GM12878 (cell line): ENCODE results near the gene BMP7.

Experiments
- BHLHE40 ChIP-seq, 2 experiments: fragments of 450-650 bp in 1 of 2; IDR thresholded peaks; 2 replicates each; pipeline ENCODE4 v1.6.1; 2011 to 2017; ENCODE audit warnings: low read depth in 2 of 2, borderline replicate concordance in 1 of 2, improper control_type of control experiment in 1 of 2, low read length in 1 of 2, mild to moderate bottlenecking in 1 of 2
- GABPA ChIP-seq: IDR thresholded peaks from 2 replicates; pipeline ENCODE4 v1.6.1; 2014; ENCODE audit warnings: antibody characterized with exemption, low read depth, mild to moderate bottlenecking, inconsistent platforms
- GATAD2B ChIP-seq: fragments of 450-650 bp; conservative IDR thresholded peaks from 2 replicates; pipeline ENCODE4 v1.6.1; 2017; ENCODE audit warnings: low read depth, mild to moderate bottlenecking, moderate library complexity
- NFIC ChIP-seq: IDR thresholded peaks from 2 replicates; pipeline ENCODE4 v1.6.1; 2012; ENCODE audit warnings: low read depth, mild to moderate bottlenecking, inconsistent platforms, low read length, moderate library complexity
- NRF1 ChIP-seq: conservative IDR thresholded peaks from 2 replicates; pipeline ENCODE4 v1.6.1; 2011; ENCODE audit warnings: mild to moderate bottlenecking, low read depth, low read length, improper control_type of control experiment
- POLR2A ChIP-seq: IDR thresholded peaks from 2 replicates; pipeline ENCODE4 v1.6.1; 2011; ENCODE audit warnings: low read depth, mild to moderate bottlenecking, low read length
- POLR2AphosphoS5 ChIP-seq: IDR thresholded peaks from 2 replicates; pipeline ENCODE4 v1.6.1; 2011; ENCODE audit warnings: mild to moderate bottlenecking, low read length, inconsistent platforms
- TAF1 ChIP-seq: IDR thresholded peaks from 2 replicates; pipeline ENCODE4 v1.6.1; 2011; ENCODE audit warnings: mild to moderate bottlenecking, low read depth, low read length, borderline replicate concordance
- YBX1 ChIP-seq: fragments of 450-650 bp; IDR thresholded peaks from 2 replicates; pipeline ENCODE4 v1.6.1; 2016; ENCODE audit warnings: antibody characterized with exemption
- TF ChIP-seq, protein P1 (sequence below): fragments of 450-650 bp; IDR thresholded peaks from 2 replicates; pipeline ENCODE4 v1.6.1; 2017; ENCODE audit warnings: low read depth, mild to moderate bottlenecking, moderate library complexity
- TF ChIP-seq, protein P2 (sequence below), 3 experiments: IDR thresholded peaks in 2 of 3; conservative IDR thresholded peaks in 1 of 3; 2 replicates each; pipeline ENCODE4 v1.5.1; 2011; ENCODE audit warnings: low read depth in 3 of 3, low read length in 3 of 3, mild to moderate bottlenecking in 3 of 3, control low read depth in 2 of 3, moderate library complexity in 2 of 3, inconsistent platforms in 1 of 3, mixed read lengths in 1 of 3; ENCODE audit not compliant: control insufficient read depth in 2 of 3, insufficient read depth in 1 of 3; ENCODE audit errors: extremely low read depth in 1 of 3

DNA sequence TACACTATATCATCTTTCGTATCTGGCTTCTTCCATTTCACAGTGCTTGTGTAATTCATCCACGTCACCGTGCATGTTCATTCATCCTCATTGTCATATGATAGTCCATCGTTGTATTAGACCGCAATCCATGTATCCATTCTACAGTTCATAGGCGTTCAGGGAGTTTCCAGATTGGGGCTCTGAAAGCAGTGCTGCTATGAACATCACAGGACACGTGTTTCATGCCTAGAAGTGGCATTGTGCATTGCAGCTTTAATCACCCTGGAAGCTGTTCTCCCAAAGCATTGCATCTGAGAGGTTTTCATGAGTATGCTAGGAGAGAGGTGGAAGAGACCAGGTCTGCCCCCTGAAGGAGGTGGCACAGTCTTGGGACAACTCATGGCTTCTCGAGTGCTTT, 35.3 kb downstream of the BMP7 start:
- TF ChIP-seq, protein P1, sequence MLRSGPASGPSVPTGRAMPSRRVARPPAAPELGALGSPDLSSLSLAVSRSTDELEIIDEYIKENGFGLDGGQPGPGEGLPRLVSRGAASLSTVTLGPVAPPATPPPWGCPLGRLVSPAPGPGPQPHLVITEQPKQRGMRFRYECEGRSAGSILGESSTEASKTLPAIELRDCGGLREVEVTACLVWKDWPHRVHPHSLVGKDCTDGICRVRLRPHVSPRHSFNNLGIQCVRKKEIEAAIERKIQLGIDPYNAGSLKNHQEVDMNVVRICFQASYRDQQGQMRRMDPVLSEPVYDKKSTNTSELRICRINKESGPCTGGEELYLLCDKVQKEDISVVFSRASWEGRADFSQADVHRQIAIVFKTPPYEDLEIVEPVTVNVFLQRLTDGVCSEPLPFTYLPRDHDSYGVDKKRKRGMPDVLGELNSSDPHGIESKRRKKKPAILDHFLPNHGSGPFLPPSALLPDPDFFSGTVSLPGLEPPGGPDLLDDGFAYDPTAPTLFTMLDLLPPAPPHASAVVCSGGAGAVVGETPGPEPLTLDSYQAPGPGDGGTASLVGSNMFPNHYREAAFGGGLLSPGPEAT = no peak
- no peak for TF ChIP-seq GATAD2B
- no peak for TF ChIP-seq BHLHE40 (IDR thresholded peaks at IDR 0.05; ENCODE audit: borderline replicate concordance in 1 of 2, low read depth in 2 of 2, low read length in 1 of 2)
- no peak for TF ChIP-seq POLR2A
- TF ChIP-seq YBX1 = no peak
- TF ChIP-seq, protein P2, sequence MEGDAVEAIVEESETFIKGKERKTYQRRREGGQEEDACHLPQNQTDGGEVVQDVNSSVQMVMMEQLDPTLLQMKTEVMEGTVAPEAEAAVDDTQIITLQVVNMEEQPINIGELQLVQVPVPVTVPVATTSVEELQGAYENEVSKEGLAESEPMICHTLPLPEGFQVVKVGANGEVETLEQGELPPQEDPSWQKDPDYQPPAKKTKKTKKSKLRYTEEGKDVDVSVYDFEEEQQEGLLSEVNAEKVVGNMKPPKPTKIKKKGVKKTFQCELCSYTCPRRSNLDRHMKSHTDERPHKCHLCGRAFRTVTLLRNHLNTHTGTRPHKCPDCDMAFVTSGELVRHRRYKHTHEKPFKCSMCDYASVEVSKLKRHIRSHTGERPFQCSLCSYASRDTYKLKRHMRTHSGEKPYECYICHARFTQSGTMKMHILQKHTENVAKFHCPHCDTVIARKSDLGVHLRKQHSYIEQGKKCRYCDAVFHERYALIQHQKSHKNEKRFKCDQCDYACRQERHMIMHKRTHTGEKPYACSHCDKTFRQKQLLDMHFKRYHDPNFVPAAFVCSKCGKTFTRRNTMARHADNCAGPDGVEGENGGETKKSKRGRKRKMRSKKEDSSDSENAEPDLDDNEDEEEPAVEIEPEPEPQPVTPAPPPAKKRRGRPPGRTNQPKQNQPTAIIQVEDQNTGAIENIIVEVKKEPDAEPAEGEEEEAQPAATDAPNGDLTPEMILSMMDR (IDR thresholded peaks at IDR 0.05 in 2 of 3, conservative IDR thresholded peaks at IDR 0.05 in 1 of 3; ENCODE audit: control insufficient read depth in 2 of 3, extremely low read depth in 1 of 3, insufficient read depth in 1 of 3, low read depth in 3 of 3, low read length in 3 of 3) = no peak
- TF ChIP-seq POLR2AphosphoS5 = no peak
- no peak for TF ChIP-seq NFIC
- no peak for TF ChIP-seq TAF1
- no peak for TF ChIP-seq NRF1
- TF ChIP-seq GABPA = no peak
